Lower leg skin (tissue), 3 donors: ENCODE data around the gene CPA5.

Experiments used
- CTCF ChIP-seq, 3 donors: fragments of 450-650 bp; IDR thresholded peaks; one replicate each; pipeline ENCODE4 v1.5.1; 2016; ENCODE audit warnings: antibody characterized with exemption in 3 of 3, mild to moderate bottlenecking in 3 of 3, moderate library complexity in 2 of 3
- POLR2A ChIP-seq, 2 donors: fragments of 450-650 bp; IDR thresholded peaks; one replicate each; pipeline ENCODE4 v1.6.1; 2016 to 2017; ENCODE audit warnings: antibody characterized with exemption in 2 of 2, mild to moderate bottlenecking in 1 of 2, moderate library complexity in 1 of 2

DNA sequence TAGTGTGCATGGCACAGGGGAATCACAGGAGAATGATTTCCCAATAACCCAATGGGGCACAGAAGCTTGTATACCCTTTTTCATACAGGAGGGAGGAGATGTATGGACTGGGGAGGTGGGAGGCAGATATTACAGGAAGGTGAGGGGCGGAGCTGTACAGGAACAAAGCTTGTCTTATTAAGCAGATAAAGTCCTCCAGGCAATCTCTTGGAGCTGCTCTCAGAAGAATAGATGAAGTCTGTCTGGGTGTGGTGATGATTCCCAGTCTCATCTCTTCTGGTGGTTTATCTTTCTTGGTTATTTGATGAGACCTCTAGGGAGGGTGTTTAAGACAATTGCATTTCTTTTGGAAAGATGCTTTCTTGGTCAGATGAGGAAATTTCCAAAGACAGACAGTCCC lies 25.1 kb upstream of the CPA5 start:
- no peak for TF ChIP-seq CTCF (IDR thresholded peaks at IDR 0.05)
- no peak for TF ChIP-seq POLR2A (IDR thresholded peaks at IDR 0.05)
